ENCODE results near the gene MACROD2.

GRCh38 chr20:14203657-14204056 lies 208.3 kb downstream of the MACROD2 start:
- TF ChIP-seq, protein P1, sequence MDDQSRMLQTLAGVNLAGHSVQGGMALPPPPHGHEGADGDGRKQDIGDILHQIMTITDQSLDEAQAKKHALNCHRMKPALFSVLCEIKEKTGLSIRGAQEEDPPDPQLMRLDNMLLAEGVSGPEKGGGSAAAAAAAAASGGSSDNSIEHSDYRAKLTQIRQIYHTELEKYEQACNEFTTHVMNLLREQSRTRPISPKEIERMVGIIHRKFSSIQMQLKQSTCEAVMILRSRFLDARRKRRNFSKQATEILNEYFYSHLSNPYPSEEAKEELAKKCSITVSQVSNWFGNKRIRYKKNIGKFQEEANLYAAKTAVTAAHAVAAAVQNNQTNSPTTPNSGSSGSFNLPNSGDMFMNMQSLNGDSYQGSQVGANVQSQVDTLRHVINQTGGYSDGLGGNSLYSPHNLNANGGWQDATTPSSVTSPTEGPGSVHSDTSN (IDR thresholded peaks at IDR 0.05), result no peak
- TF ChIP-seq POLR2A (IDR thresholded peaks at IDR 0.05; ENCODE audit: low read length), result no peak
- no peak for TF ChIP-seq BHLHE40 (IDR thresholded peaks at IDR 0.05; ENCODE audit: low read depth, low read length)
- TF ChIP-seq, protein P2, sequence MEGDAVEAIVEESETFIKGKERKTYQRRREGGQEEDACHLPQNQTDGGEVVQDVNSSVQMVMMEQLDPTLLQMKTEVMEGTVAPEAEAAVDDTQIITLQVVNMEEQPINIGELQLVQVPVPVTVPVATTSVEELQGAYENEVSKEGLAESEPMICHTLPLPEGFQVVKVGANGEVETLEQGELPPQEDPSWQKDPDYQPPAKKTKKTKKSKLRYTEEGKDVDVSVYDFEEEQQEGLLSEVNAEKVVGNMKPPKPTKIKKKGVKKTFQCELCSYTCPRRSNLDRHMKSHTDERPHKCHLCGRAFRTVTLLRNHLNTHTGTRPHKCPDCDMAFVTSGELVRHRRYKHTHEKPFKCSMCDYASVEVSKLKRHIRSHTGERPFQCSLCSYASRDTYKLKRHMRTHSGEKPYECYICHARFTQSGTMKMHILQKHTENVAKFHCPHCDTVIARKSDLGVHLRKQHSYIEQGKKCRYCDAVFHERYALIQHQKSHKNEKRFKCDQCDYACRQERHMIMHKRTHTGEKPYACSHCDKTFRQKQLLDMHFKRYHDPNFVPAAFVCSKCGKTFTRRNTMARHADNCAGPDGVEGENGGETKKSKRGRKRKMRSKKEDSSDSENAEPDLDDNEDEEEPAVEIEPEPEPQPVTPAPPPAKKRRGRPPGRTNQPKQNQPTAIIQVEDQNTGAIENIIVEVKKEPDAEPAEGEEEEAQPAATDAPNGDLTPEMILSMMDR (IDR thresholded peaks at IDR 0.05), result no peak
- no peak for TF ChIP-seq RARB (CRISPR knock-in tag; IDR thresholded peaks at IDR 0.05)

All from A549 (cell line).